Urinary bladder (tissue), 4 donors: Measurements from ENCODE around the gene NID2. TPM values are rescaled to one million over a fixed set of nuclear protein-coding genes. Genes with fewer than 3 reads are reported as not detected.

ENCODE experiments used
- DNase-seq: peaks from one replicate; pipeline ENCODE4 v3.0.0-alpha.2; 2015; ENCODE audit errors: extremely low spot score
- H3K27ac ChIP-seq: one replicate; pipeline ENCODE4 v1.5.1; 2013; ENCODE audit warnings: low read depth, mild to moderate bottlenecking, moderate library complexity
- H3K36me3 ChIP-seq: one replicate; pipeline ENCODE4 v1.6.1; 2013; ENCODE audit warnings: mild to moderate bottlenecking, moderate library complexity; ENCODE audit not compliant: insufficient read depth
- H3K4me1 ChIP-seq: one replicate; pipeline ENCODE4 v1.6.1; 2013; ENCODE audit warnings: mild to moderate bottlenecking, moderate library complexity; ENCODE audit not compliant: insufficient read depth
- H3K4me3 ChIP-seq: one replicate; pipeline ENCODE4 v1.5.1; 2013; ENCODE audit warnings: low read depth, low read length
- WGBS: extraction: QIAGEN DNeasy Blood & Tissue Kit; methylation state at CpG from one replicate; pipeline ENCODE4 v1.1.7; 2013; 5-methylcytosine and 5-hydroxymethylcytosine counted together
- polyA plus RNA-seq: library from polyadenylated mRNA; stranded (reverse); fragments of 200-250 nt; gene quantifications from one replicate; pipeline ENCODE4 v1.2.3, GENCODE V29; 2013
- total RNA-seq: library from RNA; depleted of rRNA; stranded (reverse); fragments of >200 nt; gene quantifications from one replicate; pipeline ENCODE4 v1.2.3, GENCODE V29; 2014
- donor health status: healthy with polysubstance abuse.
- donor health status: healthy.

Gene NID2
- total and polyA plus RNA-seq, 2 donors = 12.5 to 102 TPM

GRCh38 chr14:51981218-51981854, 87.5 kb downstream of the NID2 start:
- no peak overlapping the region for H3K4me3 ChIP-seq
- H3K4me1 ChIP-seq = no peaks in the 10 kb centered on the region
- no peaks in the 10 kb centered on the region for H3K36me3 ChIP-seq
- 88% methylated on average over 4 of the region's 4 CpGs for WGBS
- H3K27ac ChIP-seq = no peak overlapping the region
- no peak for DNase-seq

GRCh38 chr14:51979088-51979709, 89.7 kb downstream of the NID2 start:
- Histone ChIP-seq H3K4me3 (no peak overlapping the region), H3K27ac (no peak overlapping the region), H3K36me3 (no peaks in the 10 kb centered on the region), H3K4me1 (no peaks in the 10 kb centered on the region)
- DNase-seq = peak; percentile 53
- WGBS = 24% methylated on average over 17 of the region's 17 CpGs

GRCh38 chr14:51978681-51979085, 90.2 kb downstream of the NID2 start:
- 43% methylated on average over 2 of the region's 2 CpGs for WGBS
- Histone ChIP-seq H3K36me3 (no peaks in the 10 kb centered on the region), H3K27ac (no peak overlapping the region), H3K4me1 (no peaks in the 10 kb centered on the region), H3K4me3 (no peak overlapping the region)
- no peak for DNase-seq

GRCh38 chr14:51977075-51977474, 91.8 kb downstream of the NID2 start:
- Histone ChIP-seq H3K4me1 (no peaks in the 10 kb centered on the region), H3K36me3 (no peaks in the 10 kb centered on the region), H3K27ac (no peak overlapping the region), H3K4me3 (no peak overlapping the region)
- no peak for DNase-seq
- WGBS = 95% methylated on average over 5 of the region's 5 CpGs

- Histone ChIP-seq H3K36me3 (no peaks in the 10 kb centered on the region), H3K27ac (no peak overlapping the region), H3K4me3 (no peak overlapping the region), H3K4me1 (no peaks in the 10 kb centered on the region)
- 91% methylated on average over 7 of the region's 7 CpGs for WGBS
- DNase-seq = no peak
Measured at GRCh38 chr14:51972566-51972965, 96.3 kb downstream of the NID2 start.

- 47% methylated on average over 6 of the region's 6 CpGs for WGBS
- Histone ChIP-seq H3K4me3 (no peak overlapping the region), H3K27ac (no peak overlapping the region)
Measured at GRCh38 chr14:51969852-51970540, 98.9 kb downstream of the NID2 start.

GRCh38 chr14:51967521-51967920, 101.3 kb downstream of the NID2 start:
- 76% methylated on average over 2 of the region's 2 CpGs for WGBS
- DNase-seq = no peak

More at GRCh38 chr14:51969852-51970540, 98.9 kb downstream of the NID2 start:
- DNase-seq = no peak
- Histone ChIP-seq H3K36me3 (no peaks in the 10 kb centered on the region), H3K4me1 (no peaks in the 10 kb centered on the region)

GRCh38 chr14:51963286-51963685, 105.6 kb downstream of the NID2 start:
- H3K36me3 ChIP-seq = no peaks in the 10 kb centered on the region
- WGBS = 9% methylated on average over 4 of the region's 4 CpGs
- no peaks in the 10 kb centered on the region for H3K4me1 ChIP-seq
- H3K4me3 ChIP-seq = no peak overlapping the region
- DNase-seq = peak; percentile 33
- no peak overlapping the region for H3K27ac ChIP-seq

More at GRCh38 chr14:51967521-51967920, 101.3 kb downstream of the NID2 start:
- Histone ChIP-seq H3K27ac (no peak overlapping the region), H3K4me3 (no peak overlapping the region), H3K36me3 (no peaks in the 10 kb centered on the region), H3K4me1 (no peaks in the 10 kb centered on the region)

GRCh38 chr14:51962711-51963110, 106.1 kb downstream of the NID2 start:
- H3K27ac ChIP-seq = no peak overlapping the region
- no peak for DNase-seq
- WGBS = 26% methylated on average over 3 of the region's 3 CpGs
- H3K4me3 ChIP-seq = no peak overlapping the region
- H3K4me1 ChIP-seq = no peaks in the 10 kb centered on the region
- no peaks in the 10 kb centered on the region for H3K36me3 ChIP-seq

- Histone ChIP-seq H3K4me3 (no peak overlapping the region), H3K27ac (no peak overlapping the region), H3K36me3 (no peaks in the 10 kb centered on the region), H3K4me1 (no peaks in the 10 kb centered on the region)
- no peak for DNase-seq
Measured at GRCh38 chr14:51960866-51961265, 108.0 kb downstream of the NID2 start.

- no peak overlapping the region for H3K27ac ChIP-seq
- H3K4me3 ChIP-seq = no peak overlapping the region
- H3K36me3 ChIP-seq = no peaks in the 10 kb centered on the region
- DNase-seq = no peak
- 96% methylated on average over 1 of the region's 1 CpG for WGBS
- no peaks in the 10 kb centered on the region for H3K4me1 ChIP-seq
Measured at GRCh38 chr14:51959928-51960327, 108.9 kb downstream of the NID2 start.

- H3K4me3 ChIP-seq = no peak overlapping the region
- H3K4me1 ChIP-seq = no peaks in the 10 kb centered on the region
- no peaks in the 10 kb centered on the region for H3K36me3 ChIP-seq
- 63% methylated on average over 2 of the region's 2 CpGs for WGBS
- H3K27ac ChIP-seq = no peak overlapping the region
- no peak for DNase-seq
Measured at GRCh38 chr14:51957950-51958349, 110.9 kb downstream of the NID2 start.
